ENCODE data around the gene IDH1.
A peak's percentile ranks its signal among the peaks of the same experiment; 100 is the strongest.

IDH1 gene

GRCh38 chr2:208256192-208256782, 1.4 kb upstream of the IDH1 start:
- no peak overlapping the region for H3K4me3 ChIP-seq (replicated peaks; ENCODE audit: low read depth, low read length)
- DNase-seq (ENCODE audit: low read depth): no peak
- TF ChIP-seq, protein P1, sequence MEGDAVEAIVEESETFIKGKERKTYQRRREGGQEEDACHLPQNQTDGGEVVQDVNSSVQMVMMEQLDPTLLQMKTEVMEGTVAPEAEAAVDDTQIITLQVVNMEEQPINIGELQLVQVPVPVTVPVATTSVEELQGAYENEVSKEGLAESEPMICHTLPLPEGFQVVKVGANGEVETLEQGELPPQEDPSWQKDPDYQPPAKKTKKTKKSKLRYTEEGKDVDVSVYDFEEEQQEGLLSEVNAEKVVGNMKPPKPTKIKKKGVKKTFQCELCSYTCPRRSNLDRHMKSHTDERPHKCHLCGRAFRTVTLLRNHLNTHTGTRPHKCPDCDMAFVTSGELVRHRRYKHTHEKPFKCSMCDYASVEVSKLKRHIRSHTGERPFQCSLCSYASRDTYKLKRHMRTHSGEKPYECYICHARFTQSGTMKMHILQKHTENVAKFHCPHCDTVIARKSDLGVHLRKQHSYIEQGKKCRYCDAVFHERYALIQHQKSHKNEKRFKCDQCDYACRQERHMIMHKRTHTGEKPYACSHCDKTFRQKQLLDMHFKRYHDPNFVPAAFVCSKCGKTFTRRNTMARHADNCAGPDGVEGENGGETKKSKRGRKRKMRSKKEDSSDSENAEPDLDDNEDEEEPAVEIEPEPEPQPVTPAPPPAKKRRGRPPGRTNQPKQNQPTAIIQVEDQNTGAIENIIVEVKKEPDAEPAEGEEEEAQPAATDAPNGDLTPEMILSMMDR (IDR thresholded peaks at IDR 0.05; ENCODE audit: low read length, missing control alignments): peak; percentile 24

- no peak for DNase-seq (ENCODE audit: low read depth)
- H3K4me3 ChIP-seq (replicated peaks; ENCODE audit: low read depth, low read length): peak overlapping the region; percentile 84
- TF ChIP-seq, protein P1 (IDR thresholded peaks at IDR 0.05; ENCODE audit: low read length, missing control alignments): no peak
Observed at GRCh38 chr2:208255557-208256106, 761 bp upstream of the IDH1 start.

DNA sequence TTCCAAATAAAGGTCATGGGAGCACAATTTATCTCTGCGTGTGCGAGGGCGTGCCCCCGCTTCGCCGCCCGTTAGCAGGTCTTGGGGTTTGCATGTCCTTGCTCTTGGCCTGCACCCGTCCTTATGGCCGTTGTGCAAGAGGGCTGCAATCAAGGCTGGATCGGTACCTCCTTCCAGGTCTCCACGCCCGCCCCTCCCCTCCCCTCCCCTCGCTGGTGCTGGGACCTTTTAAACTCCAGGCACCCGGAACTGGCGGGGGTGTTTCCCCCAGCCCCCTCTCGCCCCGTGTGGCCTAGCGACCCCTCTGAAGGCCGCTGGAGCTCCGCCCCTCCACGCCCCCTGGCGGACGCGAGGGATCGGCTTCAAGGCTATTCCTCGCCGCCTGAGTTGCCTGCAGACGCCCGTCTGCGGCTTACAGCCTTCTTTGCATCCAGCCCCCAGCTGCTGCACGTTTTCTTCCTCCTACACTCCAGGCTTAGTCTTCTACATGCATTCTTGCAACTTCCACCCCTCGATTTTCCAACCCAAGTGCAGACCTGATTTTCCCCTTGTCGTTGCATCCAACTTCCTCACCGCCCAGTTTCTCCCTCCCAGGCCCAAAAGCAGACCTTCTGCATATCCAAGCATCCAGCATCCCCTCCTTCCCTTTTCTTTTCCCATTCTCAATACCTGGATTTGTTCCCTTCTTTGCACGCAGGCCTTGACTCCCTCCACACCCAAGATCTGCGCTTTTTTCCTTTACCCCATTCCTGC, 577 bp downstream of the IDH1 start:
- TF ChIP-seq, protein P1 (IDR thresholded peaks at IDR 0.05; ENCODE audit: low read length, missing control alignments): peak; percentile 78
- peak; percentile 75 for DNase-seq (ENCODE audit: low read depth)
- peak overlapping the region; percentile 84 for H3K4me3 ChIP-seq (replicated peaks; ENCODE audit: low read depth, low read length)

DNA sequence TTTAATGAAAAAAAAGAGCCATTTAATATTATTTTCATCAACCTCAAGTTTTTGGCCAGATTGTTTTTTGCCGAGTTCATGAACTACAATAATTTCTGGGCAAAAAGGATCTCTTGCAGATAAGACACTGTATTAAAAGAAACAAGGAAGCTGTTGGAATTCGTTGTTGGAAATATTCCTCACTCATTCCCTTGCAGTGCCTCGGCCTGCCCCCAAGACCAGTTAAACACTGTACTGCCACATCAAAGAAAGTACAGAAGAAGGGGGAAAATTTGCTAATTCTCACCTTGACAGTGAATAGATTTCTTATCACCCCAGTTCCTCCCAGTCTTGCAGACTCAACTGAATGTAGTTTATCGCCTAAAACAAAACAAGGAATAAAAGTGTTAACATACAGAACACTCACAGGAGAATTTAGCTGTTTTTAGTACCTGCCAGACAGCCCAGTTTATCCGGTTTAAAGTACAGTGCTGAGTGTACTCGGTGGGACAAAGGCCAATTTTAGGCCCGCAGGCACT, 1.2 kb downstream of the IDH1 start:
- TF ChIP-seq, protein P1 (IDR thresholded peaks at IDR 0.05; ENCODE audit: low read length, missing control alignments): no peak
- peak overlapping the region; percentile 84 for H3K4me3 ChIP-seq (replicated peaks; ENCODE audit: low read depth, low read length)
- no peak for DNase-seq (ENCODE audit: low read depth)

- H3K4me3 ChIP-seq (replicated peaks; ENCODE audit: low read depth, low read length): peak overlapping the region; percentile 84
Observed at GRCh38 chr2:208252716-208253492, 2.0 kb downstream of the IDH1 start.

GRCh38 chr2:208251098-208251497, 3.8 kb downstream of the IDH1 start:
- DNase-seq (ENCODE audit: low read depth): no peak
- H3K4me3 ChIP-seq (replicated peaks; ENCODE audit: low read depth, low read length): no peak overlapping the region
- TF ChIP-seq, protein P1 (IDR thresholded peaks at IDR 0.05; ENCODE audit: low read length, missing control alignments): no peak

More at GRCh38 chr2:208252716-208253492, 2.0 kb downstream of the IDH1 start:
- TF ChIP-seq, protein P1 (IDR thresholded peaks at IDR 0.05; ENCODE audit: low read length, missing control alignments): no peak
- no peak for DNase-seq (ENCODE audit: low read depth)

All from fibroblast of pulmonary artery (primary cell).